ENCODE results near the gene DPY19L1.
"Not testable (repeated sequence)": the region's sequence is repeated elsewhere in the genome, so short reads cannot be mapped to it uniquely, and the experiment has no call there.

The DPY19L1 gene

DNA sequence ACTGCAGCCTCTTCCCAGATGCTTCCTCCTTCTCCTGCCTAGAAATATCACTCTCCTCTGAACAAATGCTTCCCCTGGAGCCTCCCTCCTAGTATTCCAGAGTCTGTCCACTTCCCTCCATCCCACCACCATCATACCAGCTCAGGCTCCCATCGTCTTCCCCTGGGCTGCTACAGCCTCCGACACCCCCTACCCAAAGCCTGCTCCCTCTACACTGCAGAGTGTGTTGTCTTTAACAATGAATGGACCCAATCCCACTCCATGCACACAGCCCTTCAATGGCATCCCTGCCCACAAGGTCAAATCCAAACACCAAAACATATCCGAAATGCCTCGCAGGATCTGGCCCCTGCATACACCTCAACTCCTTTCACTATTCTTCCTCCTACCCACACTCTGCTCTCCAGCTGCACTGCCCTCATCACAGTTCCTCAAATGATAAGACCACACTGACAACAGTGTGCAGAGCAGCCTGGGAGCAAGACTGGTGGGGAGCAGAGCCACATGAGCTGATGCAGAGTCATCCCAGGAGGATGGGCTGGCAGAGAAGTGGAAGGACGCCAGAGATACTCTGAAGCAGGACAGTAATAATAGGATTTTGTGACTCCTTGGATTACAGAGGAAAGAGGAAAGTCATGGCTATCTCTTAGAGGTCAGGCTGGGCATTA, 40.7 kb downstream of the DPY19L1 start:
- H3K4me1 ChIP-seq (ENCODE audit: control insufficient read depth, insufficient read depth, low read length, poor library complexity, severe bottlenecking); H3K9me3 ChIP-seq (ENCODE audit: control insufficient read depth, low read length); H3K36me3 ChIP-seq (ENCODE audit: control insufficient read depth, insufficient read depth, low read length); H3K27me3 ChIP-seq (replicated peaks; ENCODE audit: control insufficient read depth, insufficient read depth, low read length, poor library complexity, severe bottlenecking); H3K4me3 ChIP-seq (ENCODE audit: insufficient read depth, low read depth, low read length, poor library complexity, severe bottlenecking); DNase-seq; H3K27ac ChIP-seq (ENCODE audit: insufficient read depth, low read length, poor library complexity, severe bottlenecking): not testable (repeated sequence)

DNA sequence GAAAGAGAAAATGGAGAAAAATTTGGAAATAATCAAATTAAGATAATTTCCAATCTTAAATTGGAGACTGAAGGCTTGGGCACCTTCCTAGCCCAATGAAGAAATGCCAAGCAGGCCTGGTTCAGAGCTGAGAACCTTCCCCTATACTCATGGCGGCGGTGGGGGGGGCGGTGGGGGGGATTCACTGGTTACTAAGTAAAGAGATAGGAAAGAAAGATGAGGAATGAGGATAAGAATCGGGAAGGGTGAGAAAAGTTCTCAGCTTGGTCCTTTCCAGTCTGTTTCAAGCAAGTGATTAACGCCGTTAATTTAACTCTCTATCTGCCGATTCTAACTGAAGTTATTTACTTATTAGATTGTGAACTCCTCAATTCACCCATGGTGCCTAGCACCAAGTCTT, 41.5 kb downstream of the DPY19L1 start:
- DNase-seq: no peak
- Histone ChIP-seq H3K4me3 (ENCODE audit: insufficient read depth, low read depth, low read length, poor library complexity, severe bottlenecking) (no peak overlapping the region), H3K4me1 (ENCODE audit: control insufficient read depth, insufficient read depth, low read length, poor library complexity, severe bottlenecking) (no peaks in the 10 kb centered on the region), H3K27me3 (replicated peaks; ENCODE audit: control insufficient read depth, insufficient read depth, low read length, poor library complexity, severe bottlenecking) (no peaks in the 10 kb centered on the region), H3K36me3 (ENCODE audit: control insufficient read depth, insufficient read depth, low read length) (no peaks in the 10 kb centered on the region), H3K27ac (ENCODE audit: insufficient read depth, low read length, poor library complexity, severe bottlenecking) (no peak overlapping the region), H3K9me3 (ENCODE audit: control insufficient read depth, low read length) (no peaks in the 10 kb centered on the region)

DNA sequence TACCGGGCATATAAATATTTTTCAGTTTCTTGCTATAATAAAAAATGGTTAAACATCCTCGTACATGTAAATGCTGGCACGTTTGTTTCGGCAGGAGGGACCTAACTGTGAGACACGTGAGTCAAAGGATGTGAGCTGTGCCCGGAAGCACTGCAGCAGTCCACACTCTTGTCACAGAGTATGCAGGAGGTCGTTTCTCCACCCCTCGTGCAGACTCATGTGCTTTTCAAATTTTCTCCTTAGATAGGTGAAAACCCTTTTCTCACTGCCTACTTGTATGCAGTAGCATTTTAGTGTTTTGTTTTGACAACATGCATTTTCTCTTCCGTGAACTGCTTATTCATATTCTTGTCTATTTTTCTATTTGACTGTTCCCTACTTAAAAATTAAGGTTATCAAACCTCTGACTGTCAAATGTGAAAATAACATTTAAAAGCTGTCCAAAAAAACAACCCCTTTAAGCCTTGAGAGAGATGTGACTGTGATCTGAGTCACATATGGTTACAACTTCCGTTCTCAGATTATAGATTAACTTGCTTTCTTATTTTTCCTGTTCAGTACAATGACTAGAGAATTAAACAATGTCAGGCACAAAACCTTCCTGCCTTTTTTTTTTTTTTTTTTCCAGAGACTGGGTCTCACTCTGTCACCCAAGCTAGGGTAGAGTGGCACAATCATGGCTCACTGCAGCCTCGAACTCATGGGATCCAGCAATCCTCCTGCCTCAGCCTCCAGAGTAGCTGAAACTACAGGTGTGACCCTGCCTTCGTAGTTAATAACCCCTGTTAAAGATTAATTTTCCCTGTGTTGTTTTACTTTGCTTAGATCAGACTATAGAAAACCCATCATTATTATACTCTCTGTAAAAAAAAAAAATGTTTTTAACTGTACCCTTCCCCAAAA, 45.1 kb downstream of the DPY19L1 start:
- no peaks in the 10 kb centered on the region for H3K4me1 ChIP-seq (ENCODE audit: control insufficient read depth, insufficient read depth, low read length, poor library complexity, severe bottlenecking)
- H3K27ac ChIP-seq (ENCODE audit: insufficient read depth, low read length, poor library complexity, severe bottlenecking): peak overlapping the region; percentile 4
- H3K36me3 ChIP-seq (ENCODE audit: control insufficient read depth, insufficient read depth, low read length): no peaks in the 10 kb centered on the region
- H3K27me3 ChIP-seq (replicated peaks; ENCODE audit: control insufficient read depth, insufficient read depth, low read length, poor library complexity, severe bottlenecking): no peaks in the 10 kb centered on the region
- no peaks in the 10 kb centered on the region for H3K9me3 ChIP-seq (ENCODE audit: control insufficient read depth, low read length)
- peak; percentile 4 to 30 (median 9) for DNase-seq
- peak overlapping the region; percentile 28 for H3K4me3 ChIP-seq (ENCODE audit: insufficient read depth, low read depth, low read length, poor library complexity, severe bottlenecking)

- not testable (repeated sequence) for DNase-seq; H3K27me3 ChIP-seq (replicated peaks; ENCODE audit: control insufficient read depth, insufficient read depth, low read length, poor library complexity, severe bottlenecking); H3K36me3 ChIP-seq (ENCODE audit: control insufficient read depth, insufficient read depth, low read length); H3K27ac ChIP-seq (ENCODE audit: insufficient read depth, low read length, poor library complexity, severe bottlenecking); H3K4me3 ChIP-seq (ENCODE audit: insufficient read depth, low read depth, low read length, poor library complexity, severe bottlenecking); H3K9me3 ChIP-seq (ENCODE audit: control insufficient read depth, low read length); H3K4me1 ChIP-seq (ENCODE audit: control insufficient read depth, insufficient read depth, low read length, poor library complexity, severe bottlenecking)
These were observed 48.7 kb downstream of the DPY19L1 start for GRCh38 chr7:34988442-34989125.

- not testable (repeated sequence) for H3K4me3 ChIP-seq (ENCODE audit: insufficient read depth, low read depth, low read length, poor library complexity, severe bottlenecking); H3K27ac ChIP-seq (ENCODE audit: insufficient read depth, low read length, poor library complexity, severe bottlenecking); H3K9me3 ChIP-seq (ENCODE audit: control insufficient read depth, low read length); H3K36me3 ChIP-seq (ENCODE audit: control insufficient read depth, insufficient read depth, low read length); DNase-seq; H3K4me1 ChIP-seq (ENCODE audit: control insufficient read depth, insufficient read depth, low read length, poor library complexity, severe bottlenecking); H3K27me3 ChIP-seq (replicated peaks; ENCODE audit: control insufficient read depth, insufficient read depth, low read length, poor library complexity, severe bottlenecking)
These were observed 52.1 kb downstream of the DPY19L1 start for GRCh38 chr7:34985155-34985554.

- H3K27me3 ChIP-seq (replicated peaks; ENCODE audit: control insufficient read depth, insufficient read depth, low read length, poor library complexity, severe bottlenecking); DNase-seq; H3K4me3 ChIP-seq (ENCODE audit: insufficient read depth, low read depth, low read length, poor library complexity, severe bottlenecking); H3K36me3 ChIP-seq (ENCODE audit: control insufficient read depth, insufficient read depth, low read length); H3K9me3 ChIP-seq (ENCODE audit: control insufficient read depth, low read length); H3K27ac ChIP-seq (ENCODE audit: insufficient read depth, low read length, poor library complexity, severe bottlenecking); H3K4me1 ChIP-seq (ENCODE audit: control insufficient read depth, insufficient read depth, low read length, poor library complexity, severe bottlenecking): not testable (repeated sequence)
These were observed 53.1 kb downstream of the DPY19L1 start for GRCh38 chr7:34984140-34984539.

DNA sequence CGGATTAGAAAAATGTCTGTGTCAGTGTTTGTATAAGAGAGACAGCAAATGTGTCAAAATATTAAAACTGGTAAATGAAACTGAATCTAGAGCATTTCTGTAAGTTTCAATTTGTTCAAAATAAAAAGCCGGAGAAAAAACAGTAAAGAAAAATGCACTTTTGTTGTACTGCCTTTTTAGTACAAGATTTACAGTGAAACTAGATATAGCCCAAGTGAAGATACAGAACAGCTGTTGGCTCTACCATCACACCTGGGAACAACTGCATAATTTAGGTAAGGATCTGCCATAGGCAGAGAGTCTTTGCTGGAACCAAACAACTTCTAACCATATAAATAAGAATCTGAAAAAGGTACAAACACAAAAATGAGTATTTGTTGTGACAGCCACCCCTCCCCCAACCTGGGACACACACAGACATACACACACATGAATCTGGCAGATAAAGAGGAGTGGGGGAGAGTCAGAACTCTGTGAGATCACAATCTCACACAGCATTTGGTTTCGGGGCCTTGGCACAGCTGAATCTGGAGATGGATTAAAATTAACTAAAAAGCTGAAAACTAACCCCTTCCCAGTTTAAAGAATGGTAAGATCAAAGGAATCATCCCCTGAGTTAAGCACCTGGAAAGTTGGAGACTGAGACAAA, 54.8 kb downstream of the DPY19L1 start:
- no peak for DNase-seq
- Histone ChIP-seq H3K4me1 (ENCODE audit: control insufficient read depth, insufficient read depth, low read length, poor library complexity, severe bottlenecking) (no peaks in the 10 kb centered on the region), H3K4me3 (ENCODE audit: insufficient read depth, low read depth, low read length, poor library complexity, severe bottlenecking) (no peak overlapping the region), H3K9me3 (ENCODE audit: control insufficient read depth, low read length) (no peaks in the 10 kb centered on the region), H3K27ac (ENCODE audit: insufficient read depth, low read length, poor library complexity, severe bottlenecking) (no peak overlapping the region), H3K27me3 (replicated peaks; ENCODE audit: control insufficient read depth, insufficient read depth, low read length, poor library complexity, severe bottlenecking) (no peaks in the 10 kb centered on the region), H3K36me3 (ENCODE audit: control insufficient read depth, insufficient read depth, low read length) (no peaks in the 10 kb centered on the region)

GRCh38 chr7:34979124-34979523, 58.2 kb downstream of the DPY19L1 start:
- H3K4me3 ChIP-seq (ENCODE audit: insufficient read depth, low read depth, low read length, poor library complexity, severe bottlenecking); H3K27ac ChIP-seq (ENCODE audit: insufficient read depth, low read length, poor library complexity, severe bottlenecking); H3K4me1 ChIP-seq (ENCODE audit: control insufficient read depth, insufficient read depth, low read length, poor library complexity, severe bottlenecking); H3K36me3 ChIP-seq (ENCODE audit: control insufficient read depth, insufficient read depth, low read length); H3K27me3 ChIP-seq (replicated peaks; ENCODE audit: control insufficient read depth, insufficient read depth, low read length, poor library complexity, severe bottlenecking); H3K9me3 ChIP-seq (ENCODE audit: control insufficient read depth, low read length); DNase-seq: not testable (repeated sequence)

DNA sequence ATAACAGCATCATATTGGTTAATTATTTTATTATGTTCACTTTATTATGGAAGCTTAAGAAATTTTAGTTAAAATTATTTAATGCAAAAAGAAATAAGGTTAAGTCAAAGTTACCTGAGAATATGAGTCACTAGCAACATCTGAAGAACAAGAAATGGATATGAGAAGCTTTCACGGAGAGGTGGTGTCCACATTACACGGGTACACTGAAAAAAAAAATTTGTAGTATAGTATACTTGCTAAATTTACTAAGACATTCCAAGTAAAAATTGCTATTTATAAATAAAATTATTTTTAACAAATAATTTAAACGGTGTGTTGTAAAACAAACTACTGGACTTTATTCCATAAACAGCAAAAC, 63.9 kb downstream of the DPY19L1 start:
- Histone ChIP-seq H3K4me3 (ENCODE audit: insufficient read depth, low read depth, low read length, poor library complexity, severe bottlenecking) (no peak overlapping the region), H3K27ac (ENCODE audit: insufficient read depth, low read length, poor library complexity, severe bottlenecking) (no peak overlapping the region)
- no peak for DNase-seq

More for the DNA sequence above, 63.9 kb downstream of the DPY19L1 start:
- no peaks in the 10 kb centered on the region for H3K36me3 ChIP-seq (ENCODE audit: control insufficient read depth, insufficient read depth, low read length)
- H3K4me1 ChIP-seq (ENCODE audit: control insufficient read depth, insufficient read depth, low read length, poor library complexity, severe bottlenecking): no peaks in the 10 kb centered on the region
- H3K27me3 ChIP-seq (replicated peaks; ENCODE audit: control insufficient read depth, insufficient read depth, low read length, poor library complexity, severe bottlenecking): no peaks in the 10 kb centered on the region
- no peaks in the 10 kb centered on the region for H3K9me3 ChIP-seq (ENCODE audit: control insufficient read depth, low read length)
